NCI-H2196 (cell line): ENCODE data around the gene MUCL3.
"Not testable (repeated sequence)": the region's sequence is repeated elsewhere in the genome, so short reads cannot be mapped to it uniquely, and the experiment has no call there.

ENCODE experiments used
- DNase-seq: peaks from one replicate; lab custom pipeline; 2025; ENCODE audit not compliant: unreplicated experiment; lab: John Stamatoyannopoulos, UW

MUCL3 gene

DNA sequence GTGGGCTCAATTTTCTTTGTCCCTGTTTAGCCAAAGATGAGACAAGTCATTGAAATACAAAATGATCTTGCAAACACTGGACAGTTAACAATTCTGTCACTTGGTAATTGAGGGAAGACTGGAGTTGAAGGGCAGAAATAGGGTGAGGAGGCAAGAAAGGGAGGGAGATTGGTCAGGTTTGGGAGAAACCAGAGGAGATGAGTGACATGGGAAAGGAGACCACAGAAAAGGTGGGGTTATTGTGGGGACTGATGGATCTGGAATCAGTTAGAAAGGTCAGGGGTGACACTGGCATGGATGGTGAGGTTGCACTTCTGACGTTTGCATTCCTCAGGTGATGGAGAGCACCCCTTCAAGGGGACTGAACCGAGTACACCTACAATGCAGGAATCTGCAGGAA, 32.1 kb upstream of the MUCL3 start:
- DNase-seq, result no peak

DNA sequence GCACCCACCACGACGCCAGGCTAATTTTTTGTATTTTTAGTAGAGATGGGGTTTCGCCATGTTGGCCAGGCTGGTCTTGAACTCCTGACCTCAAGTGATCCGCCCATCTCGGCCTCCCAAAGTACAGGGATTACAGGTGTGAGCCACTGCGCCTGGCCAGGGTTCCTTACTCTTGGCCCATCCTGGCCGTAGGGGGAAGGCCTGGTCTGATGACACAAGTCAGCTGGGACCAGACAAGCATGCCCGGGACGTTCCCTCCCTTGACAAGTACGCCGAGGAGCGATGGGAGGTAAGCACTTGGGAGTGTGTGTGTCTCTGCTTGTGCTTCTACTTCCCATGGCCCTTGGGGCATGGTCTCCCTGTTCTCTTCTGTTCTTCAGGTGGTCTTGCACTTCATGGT, 30.3 kb upstream of the MUCL3 start:
- not testable (repeated sequence) for DNase-seq

DNA sequence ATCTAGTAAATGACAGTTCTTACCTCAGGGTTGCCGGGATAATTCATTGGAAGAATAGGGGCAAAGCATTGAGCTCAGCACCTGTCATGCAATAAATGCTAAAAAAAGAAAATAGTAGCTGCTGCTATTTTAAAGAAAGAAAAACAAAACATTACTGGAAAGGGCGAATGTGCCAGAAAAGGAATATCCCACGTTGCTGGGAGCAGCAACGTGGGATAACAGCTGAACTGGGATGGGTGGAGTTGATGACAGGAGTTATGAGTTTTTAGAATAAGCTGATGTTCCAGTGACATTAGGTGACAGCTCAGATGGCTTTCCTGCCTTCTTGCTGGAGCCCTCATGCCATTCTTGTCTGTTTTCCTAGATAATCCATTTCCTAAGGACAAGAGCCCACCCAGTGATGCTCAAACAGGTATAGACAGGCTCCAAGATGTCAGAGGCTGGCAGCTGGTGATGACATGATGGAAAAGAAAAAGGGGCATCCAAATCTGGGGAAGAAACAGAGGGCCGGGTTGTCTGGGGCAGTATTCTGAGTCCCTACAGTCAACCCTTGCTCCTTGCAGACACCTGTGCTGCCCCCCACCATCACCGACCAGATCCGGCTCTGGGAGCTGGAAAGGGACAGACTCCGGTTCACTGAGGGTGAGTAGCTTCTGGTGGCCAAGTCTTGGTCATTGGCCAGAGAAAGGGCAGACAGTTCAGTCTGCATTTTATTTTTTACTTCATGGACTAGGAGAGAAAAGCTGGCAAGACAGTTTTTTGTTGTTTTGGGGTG, 27.8 kb upstream of the MUCL3 start:
- DNase-seq, result no peak

DNA sequence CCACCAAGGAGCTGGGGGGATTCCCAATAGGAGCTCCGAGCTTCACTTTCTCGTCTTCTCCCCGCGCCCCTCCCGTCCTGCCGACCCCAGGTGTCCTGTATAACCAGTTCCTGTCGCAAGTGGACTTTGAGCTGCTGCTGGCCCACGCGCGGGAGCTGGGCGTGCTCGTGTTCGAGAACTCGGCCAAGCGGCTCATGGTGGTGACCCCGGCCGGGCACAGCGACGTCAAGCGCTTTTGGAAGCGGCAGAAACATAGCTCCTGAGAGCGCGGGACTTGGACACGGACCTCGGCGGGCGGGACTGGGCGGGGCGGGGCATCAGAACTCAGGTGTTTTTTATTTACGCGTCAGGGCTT, 27.1 kb upstream of the MUCL3 start:
- DNase-seq, result no peak

- DNase-seq, result peak; percentile 91
These were observed 26.5 kb upstream of the MUCL3 start, which contains the start of gene VARS2 for GRCh38 chr6:30914076-30914853. Gene VARS2 (plus strand): TSS chr6:30914238. CDS start chr6:30914837, 599 bp downstream.

DNA sequence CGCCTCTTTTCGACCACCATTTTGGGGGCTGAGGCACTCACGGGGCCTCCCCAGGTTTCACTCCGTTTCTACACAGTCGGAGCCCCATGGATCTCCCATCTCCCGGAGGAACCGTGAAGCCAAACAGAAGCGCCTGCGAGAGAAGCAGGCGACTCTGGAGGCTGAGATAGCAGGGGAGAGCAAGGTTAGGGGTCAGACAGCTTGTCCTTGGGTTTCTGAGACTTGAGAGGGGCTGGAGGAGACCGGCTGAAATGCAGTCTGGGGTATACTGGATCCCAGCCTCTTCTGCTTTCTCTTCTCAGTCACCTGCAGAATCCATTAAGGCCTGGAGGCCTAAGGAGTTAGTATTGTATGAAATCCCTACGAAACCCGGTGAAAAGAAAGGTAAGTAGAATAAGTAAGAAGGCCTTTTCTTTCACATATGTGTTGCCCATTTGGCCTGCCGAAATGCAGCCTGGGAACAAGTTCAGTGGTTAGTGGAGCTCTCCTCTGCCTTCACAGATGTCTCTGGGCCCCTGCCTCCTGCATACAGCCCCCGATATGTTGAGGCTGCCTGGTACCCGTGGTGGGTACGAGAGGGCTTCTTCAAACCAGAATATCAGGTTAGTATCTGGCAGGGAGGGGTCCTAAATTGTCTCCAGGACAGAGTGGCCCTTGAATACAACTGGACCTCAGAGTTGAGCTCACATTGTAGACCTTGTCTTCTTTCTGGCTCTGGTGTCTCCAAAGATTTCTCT, 25.8 kb upstream of the MUCL3 start:
- DNase-seq, result no peak

GRCh38 chr6:30915591-30915946, 25.2 kb upstream of the MUCL3 start:
- peak; percentile 51 for DNase-seq

DNA sequence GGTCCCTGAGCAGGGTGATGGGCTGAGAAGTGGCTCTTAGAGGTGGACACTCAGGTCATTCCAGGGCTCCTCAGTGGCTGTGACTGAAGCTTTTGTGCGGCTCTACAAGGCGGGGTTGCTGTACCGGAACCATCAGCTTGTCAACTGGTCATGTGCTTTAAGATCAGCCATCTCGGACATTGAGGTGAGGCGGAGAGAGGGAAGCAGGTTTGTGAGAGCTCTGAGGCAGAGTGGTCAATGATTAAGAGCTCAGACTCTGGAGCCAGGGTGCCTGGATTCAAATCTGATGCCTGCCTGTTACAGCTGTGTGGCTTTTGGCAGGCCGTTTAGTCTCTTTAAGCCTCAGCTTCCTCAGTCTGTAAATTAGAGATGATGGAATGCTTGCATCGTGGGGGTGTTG, 23.7 kb upstream of the MUCL3 start:
- DNase-seq, result no peak

DNA sequence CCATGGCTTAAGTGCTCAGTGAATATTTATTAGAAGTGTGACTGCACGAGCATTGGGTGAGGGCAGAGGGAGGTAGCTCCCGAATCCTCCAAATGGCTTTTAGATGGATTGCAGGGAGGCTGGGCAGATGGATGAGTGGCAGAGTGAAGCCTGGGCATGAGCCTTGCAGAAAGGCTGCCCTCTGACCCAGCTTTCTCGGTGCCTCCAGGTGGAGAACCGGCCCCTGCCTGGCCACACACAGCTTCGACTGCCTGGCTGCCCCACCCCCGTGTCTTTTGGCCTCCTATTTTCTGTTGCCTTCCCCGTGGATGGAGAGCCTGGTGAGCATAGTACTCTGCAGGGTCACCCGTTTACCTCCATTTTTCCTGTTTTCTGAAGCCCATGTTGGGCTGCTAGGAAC, 23.3 kb upstream of the MUCL3 start:
- no peak for DNase-seq

DNA sequence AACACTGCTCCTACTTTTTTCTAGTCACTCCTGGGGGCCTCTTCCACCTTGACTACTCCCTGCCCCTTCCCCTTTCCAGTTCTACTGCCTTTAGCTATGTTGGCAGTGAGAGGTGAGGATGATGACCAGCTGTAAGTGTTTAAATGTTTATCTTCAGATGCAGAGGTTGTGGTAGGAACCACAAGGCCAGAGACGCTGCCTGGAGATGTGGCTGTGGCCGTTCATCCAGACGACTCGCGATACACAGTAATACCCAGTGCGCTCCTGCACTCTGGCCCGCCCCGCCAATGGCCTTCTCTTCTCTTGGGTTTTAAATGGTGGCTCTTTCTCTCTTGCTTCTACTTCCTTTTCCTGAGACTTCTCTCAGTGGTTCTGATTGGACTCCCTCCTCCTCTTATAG, 22.1 kb upstream of the MUCL3 start:
- no peak for DNase-seq

DNA sequence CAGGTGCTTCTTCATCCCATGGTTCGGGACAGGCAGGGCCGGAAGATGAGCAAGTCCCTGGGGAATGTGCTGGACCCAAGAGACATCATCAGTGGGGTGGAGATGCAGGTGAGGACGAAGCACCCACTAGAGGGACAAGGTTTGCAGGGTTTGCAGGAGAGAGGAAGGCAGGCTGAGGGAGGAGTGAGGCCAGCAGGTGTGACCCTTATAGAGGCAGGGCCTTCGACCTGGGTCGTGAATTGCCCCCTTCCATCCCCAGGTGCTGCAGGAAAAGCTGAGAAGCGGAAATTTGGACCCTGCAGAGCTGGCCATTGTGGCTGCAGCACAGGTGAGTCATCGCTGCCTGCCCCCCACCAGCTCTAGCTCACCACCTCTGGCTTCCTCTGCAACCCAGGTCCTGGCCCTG, 18.3 kb upstream of the MUCL3 start:
- no peak for DNase-seq

GRCh38 chr6:30924040-30924627, 16.6 kb upstream of the MUCL3 start:
- not testable (repeated sequence) for DNase-seq

DNA sequence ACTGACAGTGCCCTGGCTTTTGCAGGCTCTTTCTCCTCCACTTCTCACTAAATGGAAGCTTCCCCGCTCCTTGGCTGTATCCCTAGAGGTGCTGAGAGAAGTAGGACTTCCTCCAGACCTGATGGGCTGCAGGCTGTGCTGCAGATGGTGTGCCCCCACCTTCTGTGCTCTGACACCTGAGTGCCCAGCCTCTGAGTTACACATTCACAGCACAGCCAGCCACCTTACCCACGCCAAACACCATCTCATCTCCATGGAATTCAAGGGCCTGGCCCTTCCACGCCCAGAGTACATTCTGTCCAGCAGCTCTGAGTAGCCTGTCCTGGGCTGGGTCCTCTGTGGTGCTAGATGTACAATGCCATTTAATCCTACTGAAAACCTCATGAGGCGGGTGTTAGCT, 14.1 kb upstream of the MUCL3 start:
- no peak for DNase-seq

DNA sequence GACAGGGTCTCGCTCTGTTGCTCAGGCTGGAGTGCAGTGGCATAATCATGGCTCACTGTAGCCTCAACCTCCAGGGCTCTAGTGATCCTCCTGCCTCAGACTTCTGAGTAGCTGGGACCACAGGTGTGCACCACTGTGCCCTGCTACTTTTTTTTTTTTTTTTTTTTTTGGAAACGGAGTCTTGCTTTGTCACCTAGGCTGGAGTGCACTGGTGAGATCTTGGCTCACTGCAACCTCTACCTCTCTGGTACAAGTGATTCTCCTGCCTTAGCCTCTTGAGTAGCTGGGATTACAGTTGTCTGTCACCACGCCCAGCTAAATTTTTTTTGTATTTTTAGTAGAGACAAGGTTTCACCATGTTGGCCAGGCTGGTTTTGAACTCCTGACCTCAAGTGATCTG, 13.7 kb upstream of the MUCL3 start:
- not testable (repeated sequence) for DNase-seq

- DNase-seq, result no peak
These were observed 12.1 kb upstream of the MUCL3 start for GRCh38 chr6:30928677-30929076.

DNA sequence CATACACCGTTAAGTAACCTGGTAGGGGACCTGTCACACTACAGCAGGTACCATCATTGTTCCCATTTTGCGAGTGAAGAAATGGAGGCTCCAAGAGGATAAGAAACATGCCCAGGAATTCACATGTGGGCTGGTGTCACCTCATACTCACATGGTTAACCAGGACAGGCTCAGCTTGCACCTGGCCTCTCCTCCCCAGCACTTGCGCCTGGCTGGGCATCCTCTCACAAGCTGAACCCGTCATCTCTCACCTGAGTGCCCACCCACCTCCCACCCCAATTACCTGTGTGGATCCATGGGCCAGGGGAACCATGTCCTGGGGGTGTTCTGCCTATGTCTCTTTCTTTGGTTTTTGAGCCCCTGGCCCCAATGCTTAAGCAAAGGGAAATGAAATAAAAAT, 10.3 kb upstream of the MUCL3 start:
- DNase-seq, result no peak

- DNase-seq, result no peak
These were observed 9.5 kb upstream of the MUCL3 start for GRCh38 chr6:30931272-30931671.

DNA sequence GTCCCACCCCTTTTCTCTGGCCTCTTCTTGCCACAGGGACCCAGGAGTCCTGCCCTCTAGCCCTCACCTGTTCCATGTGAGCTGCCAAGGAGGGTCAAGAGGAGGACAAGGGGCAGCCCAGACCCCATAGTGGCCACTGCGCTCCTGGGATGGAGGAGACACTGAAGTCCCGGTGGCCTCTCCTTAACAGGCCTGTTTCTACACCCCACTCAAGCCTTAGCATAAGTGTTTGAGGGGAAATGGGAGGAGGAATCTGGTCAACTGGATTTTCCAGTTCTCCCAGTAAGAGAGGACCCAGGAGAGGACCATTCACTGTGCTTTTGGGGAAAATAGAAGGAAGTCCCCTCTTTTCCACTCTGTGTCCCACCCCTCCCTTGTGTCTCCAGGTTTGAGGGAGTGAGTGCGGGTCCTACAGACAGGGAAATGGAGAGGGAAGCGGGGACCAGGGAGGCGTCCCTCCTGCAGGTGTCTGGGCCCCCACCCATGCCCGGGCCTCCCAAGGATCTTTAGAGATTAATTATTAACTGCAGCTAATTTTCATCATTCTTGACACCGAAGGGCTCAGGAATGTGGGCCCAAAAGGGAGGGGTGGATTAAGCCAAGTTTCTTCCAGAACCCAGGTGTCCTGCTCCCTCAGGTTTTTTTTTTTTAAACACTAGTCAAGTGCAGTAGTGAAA, 8.7 kb upstream of the MUCL3 start, which contains the start of gene SFTA2:
SFTA2 (minus strand) TSS at position 202 of the 677 bp plus-strand sequence; CDS start at position 128, 74 bp downstream.
- no peak for DNase-seq

DNA sequence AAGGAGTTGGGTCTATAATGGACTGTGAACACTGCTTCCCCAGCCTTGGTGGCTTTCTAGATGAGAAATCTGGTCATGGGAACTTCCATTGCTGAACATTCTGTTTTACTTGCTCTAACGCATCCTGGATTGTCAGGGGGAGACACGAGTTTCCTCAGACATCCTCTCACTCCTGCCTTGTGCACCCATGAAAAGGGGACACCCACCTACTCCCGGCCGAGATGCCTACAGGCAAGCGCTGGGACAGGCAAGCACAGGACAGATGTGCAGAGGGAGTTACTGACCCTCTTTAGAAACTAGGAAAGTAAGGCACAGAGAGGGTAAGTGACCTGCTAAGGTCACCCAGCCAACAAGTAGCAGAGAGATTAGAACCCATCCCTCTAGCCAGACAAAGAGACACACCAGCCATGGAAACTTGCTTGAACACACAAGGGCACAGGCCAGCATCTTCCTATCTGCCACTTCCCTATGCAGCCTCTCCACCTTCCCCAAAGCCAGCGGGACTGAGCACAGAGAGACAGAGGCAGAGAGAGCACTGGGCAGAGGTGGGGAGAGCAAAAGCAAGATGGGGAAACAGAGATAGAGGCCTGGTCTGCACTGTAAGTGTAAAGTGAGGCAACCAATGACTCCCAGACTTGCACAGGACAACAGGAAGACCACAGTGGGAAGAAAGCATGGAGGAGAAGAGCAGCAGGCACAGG, 8.0 kb upstream of the MUCL3 start:
- DNase-seq, result no peak

DNA sequence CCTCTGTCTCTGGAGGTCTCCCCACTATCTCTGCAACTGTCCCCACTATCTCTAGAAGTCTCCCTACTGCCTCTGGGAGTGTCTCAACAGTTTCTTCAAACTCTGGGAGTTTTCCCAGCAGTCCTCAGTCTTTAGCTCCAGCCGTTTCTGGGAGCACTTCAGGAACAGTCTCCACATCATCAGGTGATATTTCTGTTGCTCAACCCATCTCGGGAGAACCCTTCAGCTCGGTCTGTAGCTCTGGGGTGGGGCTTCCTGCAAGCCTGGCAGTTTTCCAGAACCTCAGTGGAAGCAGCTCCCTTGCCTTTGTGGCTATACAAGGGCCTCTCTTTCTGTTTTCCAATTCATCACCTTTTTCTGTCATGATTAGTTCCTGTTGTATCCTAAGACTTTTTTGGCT, 5.8 kb upstream of the MUCL3 start:
- DNase-seq, result no peak
